ENCODE measurements around the gene SLC25A39.
"Not testable (repeated sequence)": the region's sequence is repeated elsewhere in the genome, so short reads cannot be mapped to it uniquely, and the experiment has no call there.

SLC25A39 gene

DNA sequence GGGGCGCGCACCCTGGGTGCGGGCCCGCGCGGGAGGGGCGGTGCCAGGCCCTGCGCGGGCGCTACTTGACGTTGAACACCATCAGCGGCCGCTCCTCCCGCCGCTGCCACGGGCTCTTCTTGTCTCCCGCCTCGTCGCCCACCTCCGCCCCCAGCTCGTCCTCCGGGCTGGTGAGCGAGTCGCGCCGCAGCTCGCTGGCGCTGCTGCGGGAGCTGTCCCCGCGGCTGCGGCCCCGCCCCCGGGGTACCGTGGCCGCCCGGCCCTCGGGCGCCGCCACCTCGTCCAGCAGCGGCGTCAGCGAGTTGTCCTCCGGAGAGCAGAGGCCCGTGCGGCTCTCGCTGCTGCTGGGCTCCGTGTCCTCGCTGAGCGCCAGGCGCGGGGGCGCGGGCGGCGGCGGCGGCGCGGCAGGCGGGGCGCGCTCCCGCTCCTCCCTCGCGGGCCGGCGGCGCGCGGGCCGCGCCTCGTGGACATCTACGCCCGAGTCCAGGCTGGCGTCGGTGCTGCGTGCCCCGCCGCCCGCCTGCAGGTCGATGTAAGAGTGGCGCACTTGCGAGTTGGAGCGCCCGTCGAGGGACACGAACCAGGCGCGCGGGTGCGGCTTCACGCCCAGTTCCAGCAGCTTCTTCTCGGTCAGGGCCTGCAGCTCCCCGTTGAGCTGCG lies 29.2 kb upstream of the SLC25A39 start:
- no peak for DNase-seq (ENCODE audit: low read depth)

GRCh38 chr17:44352828-44353671 lies 28.4 kb upstream of the SLC25A39 start:
- DNase-seq (ENCODE audit: low read depth): no peak

GRCh38 chr17:44351961-44352827 lies 27.6 kb upstream of the SLC25A39 start:
- no peak for DNase-seq (ENCODE audit: low read depth)

DNA sequence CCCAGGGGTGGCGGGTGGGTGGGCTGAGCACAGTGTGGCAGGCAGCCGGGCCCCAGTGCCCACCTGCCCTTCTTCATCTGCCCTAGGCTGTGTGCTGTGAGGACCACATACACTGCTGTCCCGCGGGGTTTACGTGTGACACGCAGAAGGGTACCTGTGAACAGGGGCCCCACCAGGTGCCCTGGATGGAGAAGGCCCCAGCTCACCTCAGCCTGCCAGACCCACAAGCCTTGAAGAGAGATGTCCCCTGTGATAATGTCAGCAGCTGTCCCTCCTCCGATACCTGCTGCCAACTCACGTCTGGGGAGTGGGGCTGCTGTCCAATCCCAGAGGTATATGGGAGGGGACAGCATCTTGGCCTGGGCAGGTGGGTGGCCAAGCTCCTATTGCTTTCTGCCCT lies 26.8 kb upstream of the SLC25A39 start:
- DNase-seq (ENCODE audit: low read depth): no peak

DNA sequence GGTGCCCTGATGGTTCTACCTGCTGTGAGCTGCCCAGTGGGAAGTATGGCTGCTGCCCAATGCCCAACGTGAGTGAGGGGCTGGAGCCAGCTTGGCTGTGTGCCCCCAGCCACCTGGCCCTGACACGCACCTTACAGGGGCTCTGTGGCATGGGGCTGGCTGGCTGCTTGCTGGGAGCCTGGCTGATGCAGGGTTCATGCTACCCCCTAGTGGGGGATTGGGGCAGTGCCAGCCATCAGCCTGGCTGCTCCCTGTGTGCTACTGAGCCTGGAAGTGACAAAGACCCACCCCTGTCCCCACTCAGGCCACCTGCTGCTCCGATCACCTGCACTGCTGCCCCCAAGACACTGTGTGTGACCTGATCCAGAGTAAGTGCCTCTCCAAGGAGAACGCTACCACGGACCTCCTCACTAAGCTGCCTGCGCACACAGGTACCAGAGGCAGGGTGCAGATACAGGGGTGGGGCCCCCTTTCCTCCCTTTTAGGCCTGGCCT lies 26.2 kb upstream of the SLC25A39 start:
- peak; percentile 38 for DNase-seq (ENCODE audit: low read depth)

- no peak for DNase-seq (ENCODE audit: low read depth)
Measured at GRCh38 chr17:44349553-44350070, 25.0 kb upstream of the SLC25A39 start.

DNA sequence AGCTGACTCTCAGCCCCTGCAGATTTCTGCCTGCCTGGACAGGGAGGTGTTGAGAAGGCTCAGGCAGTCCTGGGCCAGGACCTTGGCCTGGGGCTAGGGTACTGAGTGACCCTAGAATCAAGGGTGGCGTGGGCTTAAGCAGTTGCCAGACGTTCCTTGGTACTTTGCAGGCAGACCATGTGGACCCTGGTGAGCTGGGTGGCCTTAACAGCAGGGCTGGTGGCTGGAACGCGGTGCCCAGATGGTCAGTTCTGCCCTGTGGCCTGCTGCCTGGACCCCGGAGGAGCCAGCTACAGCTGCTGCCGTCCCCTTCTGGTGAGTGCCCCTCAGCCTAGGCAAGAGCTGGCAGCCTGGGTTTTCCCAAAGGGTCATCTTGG lies 24.4 kb upstream of the SLC25A39 start:
- DNase-seq (ENCODE audit: low read depth): no peak

DNA sequence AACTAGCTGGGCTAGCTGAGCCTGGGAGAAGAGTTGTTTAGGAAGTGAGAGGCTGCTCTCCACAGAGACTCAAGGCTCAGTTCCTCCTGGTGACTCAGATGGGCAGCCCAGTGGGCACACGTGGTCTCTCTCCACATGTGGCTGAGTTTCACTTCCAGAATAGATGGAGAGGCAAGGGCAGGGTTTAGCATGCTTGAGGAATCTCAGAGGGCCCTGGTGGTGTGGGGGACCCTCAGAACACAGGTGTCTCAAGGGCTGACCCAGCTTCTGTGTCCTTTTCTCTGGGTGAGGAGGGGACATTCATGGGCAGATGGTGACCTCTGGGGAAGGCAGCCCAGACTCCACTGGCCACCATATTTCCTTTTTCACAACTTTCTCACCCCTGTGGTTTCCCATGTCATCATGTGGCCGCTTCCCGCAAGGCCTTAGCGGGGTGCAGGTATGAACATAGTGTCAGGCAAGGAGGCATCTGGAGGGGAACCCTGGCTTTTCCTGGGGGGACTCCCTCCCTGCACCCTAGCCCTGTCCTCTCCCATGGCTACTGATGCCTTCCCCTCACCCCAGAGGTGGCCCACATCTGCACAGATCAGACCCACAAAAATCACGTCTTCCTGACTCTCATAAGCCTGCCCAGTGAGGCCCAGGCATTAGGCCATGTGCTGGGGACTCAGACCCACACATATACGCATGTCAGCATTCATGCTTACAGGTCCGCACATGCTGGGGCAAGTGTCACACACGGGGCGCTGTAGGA lies 23.8 kb upstream of the SLC25A39 start:
- no peak for DNase-seq (ENCODE audit: low read depth)

GRCh38 chr17:44347206-44348055 lies 22.8 kb upstream of the SLC25A39 start:
- not testable (repeated sequence) for DNase-seq (ENCODE audit: low read depth)

- no peak for DNase-seq (ENCODE audit: low read depth)
Measured at GRCh38 chr17:44346064-44346844, 21.6 kb upstream of the SLC25A39 start.

DNA sequence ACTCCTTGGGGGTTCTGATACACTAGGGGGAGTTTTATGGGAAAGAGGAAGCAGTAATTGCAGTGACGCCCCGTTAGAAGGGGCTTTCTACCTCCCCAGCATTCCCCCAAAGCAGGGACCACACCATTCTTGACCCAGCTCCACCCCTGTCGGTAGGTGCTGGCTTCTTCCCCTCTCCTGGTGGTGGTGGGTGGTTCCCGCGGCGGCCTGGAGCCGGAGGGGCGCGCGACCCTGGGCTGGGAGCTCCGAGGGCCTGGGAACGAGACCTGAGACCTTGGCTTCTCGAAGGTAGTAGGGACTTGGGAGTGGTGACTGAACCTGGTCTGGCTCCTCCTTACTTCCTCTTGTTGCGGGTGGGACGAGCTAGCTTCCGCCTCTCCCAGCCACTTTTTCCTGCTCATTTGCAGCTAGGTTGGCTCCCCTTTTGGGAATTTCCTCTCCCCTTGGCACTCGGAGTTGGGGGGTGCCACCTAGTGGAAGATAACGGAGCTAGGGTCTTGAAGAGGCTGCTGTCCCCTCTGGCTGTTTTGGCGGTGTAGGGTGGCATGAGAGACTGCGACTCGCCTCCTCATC lies 20.9 kb upstream of the SLC25A39 start:
- peak; percentile 38 for DNase-seq (ENCODE audit: low read depth)

DNA sequence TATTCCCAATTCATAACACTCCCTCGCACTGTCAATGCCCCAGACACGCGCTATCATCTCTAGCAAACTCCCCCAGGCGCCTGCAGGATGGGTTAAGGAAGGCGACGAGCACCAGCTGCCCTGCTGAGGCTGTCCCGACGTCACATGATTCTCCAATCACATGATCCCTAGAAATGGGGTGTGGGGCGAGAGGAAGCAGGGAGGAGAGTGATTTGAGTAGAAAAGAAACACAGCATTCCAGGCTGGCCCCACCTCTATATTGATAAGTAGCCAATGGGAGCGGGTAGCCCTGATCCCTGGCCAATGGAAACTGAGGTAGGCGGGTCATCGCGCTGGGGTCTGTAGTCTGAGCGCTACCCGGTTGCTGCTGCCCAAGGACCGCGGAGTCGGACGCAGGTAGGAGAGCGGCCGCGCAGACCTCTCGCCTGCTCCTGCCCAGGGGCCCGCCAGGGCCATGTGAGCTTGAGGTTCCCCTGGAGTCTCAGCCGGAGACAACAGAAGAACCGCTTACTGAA lies 20.4 kb upstream of the SLC25A39 start, which contains the start of gene GRN:
TSS of gene GRN (plus strand) at position 364 of the 515 bp plus-strand sequence. CDS start 3,863 bp downstream, outside the sequence.
- DNase-seq (ENCODE audit: low read depth): peak; percentile 99

DNA sequence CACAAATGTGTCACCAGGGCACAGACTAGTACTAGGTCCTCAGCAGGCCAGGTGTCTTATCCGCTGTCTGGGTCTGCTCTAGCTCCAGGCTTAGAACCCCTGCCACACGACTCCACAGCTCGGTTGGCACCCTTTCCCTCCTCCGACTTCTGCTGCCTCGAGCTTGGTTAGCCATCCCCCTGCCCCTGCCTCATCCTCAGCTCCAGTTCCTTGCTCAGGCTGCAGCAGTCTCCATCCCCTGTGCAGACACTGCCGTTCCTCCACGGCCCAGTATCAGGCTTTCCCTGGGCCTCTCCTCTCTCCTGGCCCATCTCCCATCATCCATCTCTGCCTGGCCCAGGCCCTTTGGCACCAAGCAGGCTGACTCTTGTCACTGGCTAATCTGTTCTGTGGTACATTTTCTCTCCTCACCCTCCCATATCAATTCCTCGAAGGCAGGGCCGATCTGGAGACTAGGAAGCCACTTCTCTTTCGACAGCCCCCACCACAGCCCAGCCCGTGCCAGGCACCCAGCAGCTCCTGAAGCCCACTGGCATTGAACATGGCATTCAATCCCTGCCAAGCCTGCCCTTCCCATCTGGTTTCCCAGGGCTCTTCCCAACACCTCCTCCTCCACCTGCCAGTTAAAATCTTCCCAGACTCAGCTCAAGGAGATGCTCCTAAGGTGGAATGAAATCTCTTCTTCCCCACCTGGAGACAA lies 19.0 kb upstream of the SLC25A39 start:
- no peak for DNase-seq (ENCODE audit: low read depth)

DNA sequence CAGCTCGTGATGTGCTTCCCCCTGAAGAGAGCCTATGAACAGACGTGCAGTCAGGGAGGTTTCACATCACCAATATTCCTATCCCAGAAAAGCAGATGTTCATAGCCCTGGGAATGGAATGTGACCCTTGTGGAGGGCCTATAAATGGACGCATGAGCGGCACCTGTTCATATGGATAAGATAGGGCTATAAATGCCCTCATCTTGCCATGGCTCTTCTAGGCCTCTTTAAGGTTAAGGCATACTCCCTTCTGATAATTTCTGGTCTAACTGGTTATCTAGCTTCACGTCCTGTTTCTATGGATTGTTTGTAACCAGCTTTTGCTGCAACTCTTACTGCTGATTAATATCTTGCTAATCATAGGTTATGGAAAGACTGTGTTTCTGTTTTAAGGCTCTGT lies 15.9 kb upstream of the SLC25A39 start:
- not testable (repeated sequence) for DNase-seq (ENCODE audit: low read depth)

DNA sequence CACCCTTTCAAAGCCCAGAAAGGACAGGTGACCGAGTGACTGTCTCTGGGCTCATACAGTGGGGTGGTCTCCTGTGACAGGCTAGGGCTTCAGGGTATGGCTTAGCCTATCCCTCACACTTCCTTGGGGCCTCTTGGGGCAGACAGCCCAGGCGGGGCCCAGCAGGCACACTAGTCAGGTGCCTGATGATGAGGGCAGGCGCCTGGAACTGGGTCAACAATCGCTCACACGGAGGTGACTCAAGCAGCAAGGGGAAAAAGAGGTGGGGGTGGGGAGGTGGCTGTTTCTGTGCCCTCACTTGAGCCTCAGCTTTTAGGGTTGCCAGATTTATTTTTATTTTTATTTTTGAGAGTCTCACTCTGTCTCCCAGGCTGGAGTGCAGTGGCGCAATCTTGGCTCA lies 14.1 kb upstream of the SLC25A39 start:
- DNase-seq (ENCODE audit: low read depth): peak; percentile 55

- no peak for DNase-seq (ENCODE audit: low read depth)
Measured at GRCh38 chr17:44335968-44336367, 11.3 kb upstream of the SLC25A39 start.

DNA sequence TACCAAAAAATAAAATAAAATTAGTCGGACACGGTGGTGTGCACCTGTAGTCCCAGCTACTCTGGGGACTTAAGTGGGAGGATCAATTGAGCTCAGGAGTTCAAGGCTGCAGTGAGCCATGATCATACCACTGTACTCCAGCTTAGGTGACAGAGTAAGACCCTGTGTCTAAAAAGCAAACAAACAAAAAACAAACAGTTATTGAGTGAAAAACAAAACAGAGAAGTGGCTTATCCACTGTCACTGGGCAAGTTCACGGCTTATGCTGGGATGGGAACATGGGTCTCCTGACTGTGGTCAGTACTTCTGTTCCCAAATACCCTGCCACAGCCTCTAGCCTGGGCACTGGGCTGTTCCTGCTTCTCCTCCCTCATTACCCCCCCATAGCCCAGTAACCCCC lies 10.9 kb upstream of the SLC25A39 start:
- DNase-seq (ENCODE audit: low read depth): no peak

DNA sequence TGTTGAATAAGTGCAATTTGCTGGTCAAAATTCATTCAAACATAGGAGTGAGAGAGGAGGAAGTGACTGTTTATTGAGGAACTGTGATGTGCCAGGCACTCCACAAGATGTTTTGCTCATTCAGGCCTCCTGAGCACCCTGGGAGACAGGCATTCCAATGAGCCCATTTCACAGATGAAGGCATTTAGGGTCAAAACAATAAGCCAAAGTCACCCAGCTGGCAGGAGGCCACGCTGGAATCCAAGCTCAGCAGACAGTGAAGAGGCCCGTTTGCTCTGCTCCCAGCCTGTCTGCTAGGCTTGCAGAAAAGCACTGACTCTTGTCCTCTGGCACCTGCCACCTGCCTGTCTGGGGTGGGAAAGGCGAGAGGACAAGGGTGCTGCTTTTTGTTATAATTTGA lies 10.1 kb upstream of the SLC25A39 start:
- DNase-seq (ENCODE audit: low read depth): no peak

Measured in amniotic epithelial cell (primary cell).